Ishikawa (cell line): ENCODE data around the gene MAP4K4.

Experiments
- CEBPB ChIP-seq: IDR thresholded peaks from 2 replicates; pipeline ENCODE4 v1.6.1; 2012
- CREB1 ChIP-seq: IDR thresholded peaks from 2 replicates; pipeline ENCODE4 v1.6.1; 2012; ENCODE audit warnings: low read depth
- EGR1 ChIP-seq: IDR thresholded peaks from 2 replicates; pipeline ENCODE4 v1.6.1; 2012
- EP300 ChIP-seq: IDR thresholded peaks from 2 replicates; pipeline ENCODE4 v1.6.1; 2012; ENCODE audit warnings: borderline replicate concordance
- FOXM1 ChIP-seq: IDR thresholded peaks from 2 replicates; pipeline ENCODE4 v1.6.1; 2012; ENCODE audit warnings: low read depth, borderline replicate concordance
- MAX ChIP-seq: IDR thresholded peaks from 2 replicates; pipeline ENCODE4 v1.6.1; 2012
- NFIC ChIP-seq: IDR thresholded peaks from 2 replicates; pipeline ENCODE4 v1.6.1; 2012
- RAD21 ChIP-seq: IDR thresholded peaks from 2 replicates; pipeline ENCODE4 v1.6.1; 2012; ENCODE audit warnings: low read depth
- REST ChIP-seq: IDR thresholded peaks from 2 replicates; pipeline ENCODE4 v1.6.1; 2012; ENCODE audit warnings: low read depth, mild to moderate bottlenecking
- TAF1 ChIP-seq: IDR thresholded peaks from 2 replicates; pipeline ENCODE4 v1.6.1; 2012; ENCODE audit warnings: low read depth, mild to moderate bottlenecking
- TCF12 ChIP-seq: IDR thresholded peaks from 2 replicates; pipeline ENCODE4 v1.6.1; 2012; ENCODE audit warnings: low read depth
- TEAD4 ChIP-seq: IDR thresholded peaks from 2 replicates; pipeline ENCODE4 v1.6.1; 2012
- USF1 ChIP-seq: IDR thresholded peaks from 2 replicates; pipeline ENCODE4 v1.6.1; 2012
- YY1 ChIP-seq: IDR thresholded peaks from 2 replicates; pipeline ENCODE4 v1.6.1; 2012; ENCODE audit warnings: low read depth
- ZBTB7A ChIP-seq: IDR thresholded peaks from 2 replicates; pipeline ENCODE4 v1.6.1; 2012; ENCODE audit warnings: low read depth

MAP4K4 gene

GRCh38 chr2:101673920-101674319, 23.6 kb upstream of the MAP4K4 start:
- TF ChIP-seq CEBPB (no peak), FOXM1 (no peak), TAF1 (no peak), EP300 (no peak), MAX (no peak), USF1 (no peak), NFIC (no peak)

GRCh38 chr2:101675512-101675911, 22.0 kb upstream of the MAP4K4 start:
- no peak for TF ChIP-seq TEAD4
- TF ChIP-seq CEBPB = no peak
- no peak for TF ChIP-seq MAX
- no peak for TF ChIP-seq CREB1
- TF ChIP-seq EP300 = no peak
- TF ChIP-seq FOXM1 = no peak
- no peak for TF ChIP-seq TAF1

- TF ChIP-seq TAF1 (no peak), EGR1 (no peak), EP300 (no peak), CREB1 (no peak), MAX (no peak), USF1 (no peak), NFIC (no peak)
Measured at GRCh38 chr2:101676674-101677073, 20.8 kb upstream of the MAP4K4 start.

GRCh38 chr2:101677658-101678057, 19.8 kb upstream of the MAP4K4 start:
- TF ChIP-seq TCF12 (no peak), EP300 (no peak)

GRCh38 chr2:101678379-101678778, 19.1 kb upstream of the MAP4K4 start:
- TF ChIP-seq CEBPB = no peak

- TF ChIP-seq MAX (no peak), TEAD4 (no peak), YY1 (no peak), USF1 (no peak), TAF1 (no peak), ZBTB7A (no peak), TCF12 (no peak), CREB1 (no peak), REST (no peak), RAD21 (no peak), CEBPB (no peak), EP300 (no peak), FOXM1 (no peak), NFIC (no peak), EGR1 (no peak)
Measured at GRCh38 chr2:101679037-101679726, 18.3 kb upstream of the MAP4K4 start.

- TF ChIP-seq USF1 (no peak), FOXM1 (no peak), EP300 (no peak), EGR1 (no peak), TEAD4 (no peak), MAX (no peak), CEBPB (no peak), CREB1 (no peak)
Measured at GRCh38 chr2:101679801-101680487, 17.6 kb upstream of the MAP4K4 start.
